Astrocyte (in vitro differentiated cells and primary cell): Measurements from ENCODE around the gene CHML.

Experiments
- CTCF ChIP-seq: IDR thresholded peaks from 2 replicates; pipeline ENCODE4 v1.5.1; 2011; ENCODE audit warnings: low read depth, mild to moderate bottlenecking, inconsistent platforms, low read length, moderate library complexity; ENCODE audit not compliant: insufficient read depth
- EZH2 ChIP-seq: IDR thresholded peaks from 2 replicates; pipeline ENCODE4 v1.6.1; 2012; ENCODE audit warnings: mild to moderate bottlenecking, low read length, inconsistent platforms; ENCODE audit not compliant: insufficient read depth

- TF ChIP-seq CTCF (no peak), EZH2 (no peak)
These were observed 32.7 kb downstream of the CHML start for GRCh38 chr1:241607497-241607896.
